HCEC 1CT (cell line): Measurements from ENCODE around the gene KLF16.
"Not testable (repeated sequence)": the region's sequence is repeated elsewhere in the genome, so short reads cannot be mapped to it uniquely, and the experiment has no call there.

ENCODE experiments used
- DNase-seq: peaks from one replicate; pipeline ENCODE4 v3.0.0-alpha.2; 2017

The KLF16 gene

DNA sequence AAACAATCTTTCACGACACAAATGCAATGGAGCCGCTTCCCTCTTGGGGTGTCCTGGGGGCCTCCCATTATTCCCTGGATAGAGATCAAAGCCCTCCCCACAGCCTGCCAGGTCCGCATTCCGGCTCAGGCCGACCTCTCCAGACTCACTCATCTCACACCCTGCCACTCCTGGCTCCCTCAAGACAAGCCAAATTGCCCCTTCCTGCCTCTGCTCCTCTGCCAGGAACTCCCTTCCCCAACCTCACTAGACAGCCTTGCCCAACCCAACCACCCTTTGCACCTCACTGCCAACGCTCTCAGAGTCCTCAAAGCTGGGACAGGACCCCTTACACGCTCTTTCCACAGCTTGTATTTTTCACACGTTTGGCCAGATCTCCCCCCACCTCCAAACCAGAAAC is 20.4 kb upstream of the KLF16 start:
- no peak for DNase-seq

DNA sequence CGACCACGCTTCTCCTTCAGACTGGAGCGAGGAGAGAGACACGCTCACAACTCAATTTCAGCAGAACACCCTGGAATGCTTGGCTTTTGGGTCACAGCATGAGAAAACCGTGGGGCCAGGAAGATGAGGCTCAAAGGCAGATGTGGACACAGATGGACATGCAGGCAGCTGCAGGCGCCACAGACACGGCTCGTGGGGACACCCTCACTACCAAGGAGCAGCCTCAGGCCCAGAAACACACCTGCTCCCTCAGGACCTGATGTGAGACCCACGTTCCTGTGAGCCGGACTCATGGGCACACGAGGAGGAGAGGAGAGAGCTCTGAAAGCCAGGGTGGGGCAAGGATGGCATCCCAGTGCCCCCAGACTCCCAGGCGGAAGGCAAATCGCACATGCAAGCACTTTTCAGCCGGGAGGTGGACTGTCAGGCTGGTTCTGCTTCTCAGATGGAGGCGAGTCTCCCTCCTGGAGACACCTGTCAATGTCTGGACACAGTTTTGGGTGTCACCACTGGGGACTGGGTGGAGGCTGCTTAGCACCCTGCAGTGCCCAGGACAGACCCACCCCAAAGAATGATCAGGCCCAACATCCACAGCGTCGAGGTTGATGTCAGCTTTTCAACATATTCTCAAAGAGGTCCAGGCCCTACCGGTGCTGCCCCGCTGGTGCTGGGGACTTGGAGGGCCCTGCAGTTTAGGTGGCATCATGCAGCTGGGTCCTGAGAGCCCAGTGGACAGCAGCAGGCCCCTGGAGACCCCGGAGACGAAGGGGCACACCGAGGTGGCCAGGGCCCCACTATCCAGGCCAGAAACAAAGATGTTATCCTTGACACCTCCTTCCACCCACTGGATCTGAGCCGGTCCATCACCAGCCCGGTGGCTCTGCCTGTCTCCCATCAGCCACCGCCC is 19.7 kb upstream of the KLF16 start:
- no peak for DNase-seq

DNA sequence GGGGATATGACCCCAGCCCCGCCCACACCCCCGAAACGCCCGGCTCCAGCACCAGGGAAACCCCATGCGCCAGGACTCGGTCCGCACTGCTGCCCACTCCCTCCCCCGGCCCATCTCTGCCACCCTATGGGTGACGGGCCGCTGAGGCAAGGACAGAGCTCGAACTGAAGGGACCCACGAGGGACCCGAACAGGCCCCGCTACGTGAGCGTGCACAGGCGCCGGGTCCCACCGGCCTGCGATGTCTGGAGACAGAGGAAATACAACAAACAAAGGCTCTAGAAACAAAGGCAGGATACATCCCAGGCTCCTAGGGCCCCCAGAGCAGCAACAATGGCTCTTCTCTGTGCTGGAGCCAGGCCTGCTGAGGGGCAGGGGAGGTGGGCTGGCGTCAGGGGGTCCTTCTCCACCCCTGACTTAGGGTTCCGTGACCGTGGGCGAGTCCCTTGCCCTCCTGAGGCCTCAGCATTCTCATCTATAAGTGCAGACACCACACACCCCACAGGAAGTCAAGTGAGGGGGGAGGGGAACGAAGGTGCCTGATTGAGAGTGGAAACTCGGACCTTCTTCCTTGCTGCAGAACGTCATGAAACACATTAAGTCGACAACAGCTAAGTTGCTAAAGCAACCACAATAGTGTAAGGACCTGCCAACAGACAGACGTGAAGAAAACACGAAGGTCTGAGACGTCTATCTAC is 18.9 kb upstream of the KLF16 start:
- DNase-seq: no peak

GRCh38 chr19:1881393-1882088 is 18.2 kb upstream of the KLF16 start:
- DNase-seq: not testable (repeated sequence)

GRCh38 chr19:1880611-1881392 is 17.4 kb upstream of the KLF16 start:
- no peak for DNase-seq

DNA sequence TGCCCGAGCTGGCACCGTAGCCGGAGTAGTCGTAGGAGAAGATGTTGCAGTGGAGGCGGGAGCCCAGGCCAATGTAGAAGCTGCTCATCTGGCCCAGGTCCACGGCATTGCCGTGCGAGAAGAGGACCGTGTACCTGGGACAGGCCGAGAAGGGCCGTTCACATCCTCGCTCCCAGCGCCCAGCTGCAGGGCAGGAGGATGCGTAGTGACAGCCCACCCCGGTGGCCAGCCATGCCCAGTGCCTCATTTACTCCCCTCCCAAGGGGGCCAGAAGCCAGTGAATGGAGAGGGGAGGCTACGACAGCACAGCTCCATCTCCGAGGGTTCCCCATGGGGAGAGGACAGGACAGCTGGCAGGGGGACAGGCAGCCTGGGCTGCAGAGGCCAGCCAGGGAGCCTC is 16.6 kb upstream of the KLF16 start:
- DNase-seq: not testable (repeated sequence)

DNA sequence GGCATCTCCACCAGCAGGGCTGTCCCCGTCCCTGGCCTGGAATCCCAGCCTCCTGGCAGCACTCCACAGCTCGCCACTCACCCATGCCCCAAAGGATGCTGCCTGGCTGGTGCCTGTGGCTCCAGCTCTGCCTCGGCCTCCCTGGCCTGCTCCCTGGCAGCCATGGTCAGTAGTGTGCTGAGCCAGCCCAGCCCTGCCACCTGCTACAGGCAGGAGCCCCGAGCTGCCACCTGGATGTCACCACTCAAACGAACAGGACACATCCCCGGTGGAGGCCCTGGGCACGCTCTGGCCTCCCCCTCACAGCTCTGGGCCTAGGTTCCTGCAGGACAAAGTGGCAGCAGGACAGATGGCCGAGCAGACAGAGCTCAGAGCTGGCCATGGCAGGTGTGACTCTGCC is 15.2 kb upstream of the KLF16 start:
- DNase-seq: not testable (repeated sequence)

DNA sequence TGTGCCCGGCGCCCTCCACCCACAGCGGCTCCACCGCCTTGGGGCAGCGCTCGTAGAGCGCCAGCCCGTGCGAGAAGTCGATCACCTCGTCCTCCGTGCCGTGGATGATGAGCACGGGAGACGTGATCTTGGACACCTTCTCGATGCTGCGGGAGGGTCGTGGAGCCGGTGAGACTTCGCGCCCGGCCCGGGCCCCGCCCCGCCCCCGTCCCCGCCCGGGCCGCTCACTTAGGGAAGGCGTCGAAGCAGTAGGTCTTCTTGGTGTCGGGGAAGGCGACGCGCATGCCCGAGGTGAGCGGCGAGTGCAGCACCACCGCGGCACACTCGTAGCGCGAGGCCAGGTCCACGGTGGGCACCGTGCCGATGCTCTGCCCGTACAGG is 13.9 kb upstream of the KLF16 start:
- not testable (repeated sequence) for DNase-seq

- DNase-seq: not testable (repeated sequence)
Measured at GRCh38 chr19:1876496-1877279, 13.3 kb upstream of the KLF16 start.

- DNase-seq: peak; percentile 90
Measured at GRCh38 chr19:1875646-1876495, 12.5 kb upstream of the KLF16 start.

GRCh38 chr19:1875265-1875645 is 11.9 kb upstream of the KLF16 start:
- DNase-seq: not testable (repeated sequence)

- DNase-seq: no peak
Measured at GRCh38 chr19:1874554-1875185, 11.3 kb upstream of the KLF16 start.

DNA sequence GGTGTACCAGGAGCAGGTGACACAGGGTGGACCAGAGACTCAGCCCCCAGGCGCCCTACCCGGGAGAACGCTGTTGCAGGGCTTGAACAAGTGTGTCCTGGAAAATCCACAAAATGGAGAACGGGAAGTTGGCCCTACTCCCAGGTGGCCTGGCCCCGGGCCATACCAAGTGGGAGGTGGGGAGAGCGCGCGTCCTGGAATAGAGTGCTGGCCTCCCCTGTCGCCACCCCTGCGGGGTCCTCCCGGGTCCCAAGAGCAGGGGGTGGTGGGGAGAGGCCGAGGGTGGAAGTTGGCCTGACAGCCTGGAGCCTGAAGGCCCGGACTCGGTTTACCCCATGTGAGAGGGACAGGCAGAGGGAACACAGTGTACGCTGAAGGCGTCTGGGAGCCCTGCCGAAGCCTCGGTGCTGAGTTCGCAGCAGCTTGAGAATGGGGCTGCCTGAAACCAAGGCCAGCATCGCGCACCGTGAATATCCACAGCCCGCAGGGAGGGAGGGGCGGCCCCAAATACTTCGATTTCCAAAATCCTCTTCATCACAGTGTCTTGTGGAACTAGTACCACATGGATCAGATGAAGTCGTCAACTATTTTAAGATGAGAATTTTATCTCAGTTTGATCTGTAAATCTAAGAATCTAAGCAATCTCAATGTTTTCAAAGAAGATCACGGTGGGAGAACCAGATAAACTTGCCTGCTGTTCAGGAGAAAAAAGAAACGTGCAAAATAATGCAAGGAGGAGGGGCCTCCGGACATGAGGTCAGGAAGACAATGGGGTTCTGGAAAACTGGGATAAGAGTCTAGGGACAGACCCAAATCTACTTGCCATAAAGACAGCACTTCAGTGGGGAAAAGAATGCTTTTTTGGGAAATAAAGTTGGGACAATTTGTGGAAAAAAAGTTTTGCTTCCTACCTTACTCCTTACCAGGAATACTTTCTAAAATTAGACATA is 10.4 kb upstream of the KLF16 start:
- no peak for DNase-seq

DNA sequence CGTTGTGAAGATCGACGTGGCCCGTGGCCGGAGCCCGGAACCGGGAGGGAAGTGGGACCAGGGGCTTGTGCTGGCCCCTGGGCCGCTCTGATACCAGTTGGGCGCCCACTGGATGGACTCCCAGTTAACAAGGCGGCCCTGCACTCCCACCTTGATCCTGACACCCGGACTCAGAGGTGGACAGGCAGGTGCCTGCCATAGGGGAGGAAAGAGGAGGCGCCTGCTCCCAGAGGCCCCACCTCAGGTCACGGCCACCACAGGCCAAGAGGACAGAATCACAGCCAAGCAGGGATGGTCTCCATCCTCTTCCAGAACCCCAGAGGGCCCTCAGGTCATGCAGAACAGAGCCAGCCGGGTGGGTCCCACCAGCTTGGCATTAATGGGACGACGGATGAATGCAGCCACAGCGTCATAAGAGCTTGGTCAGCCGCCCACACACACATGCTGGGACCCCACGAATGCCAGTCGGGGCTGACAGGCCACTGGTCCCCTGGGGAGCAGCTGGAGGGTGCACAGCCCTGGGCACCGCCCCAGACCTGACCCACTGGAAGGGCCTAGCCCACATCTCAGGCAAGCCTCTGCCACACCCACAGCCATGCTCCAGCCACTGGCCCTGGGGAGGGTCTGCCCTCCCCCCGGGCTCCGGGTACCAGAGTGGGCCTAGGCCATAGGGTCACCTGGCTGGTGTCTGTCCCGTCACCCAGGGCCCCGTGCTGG is 9.6 kb upstream of the KLF16 start:
- no peak for DNase-seq

DNA sequence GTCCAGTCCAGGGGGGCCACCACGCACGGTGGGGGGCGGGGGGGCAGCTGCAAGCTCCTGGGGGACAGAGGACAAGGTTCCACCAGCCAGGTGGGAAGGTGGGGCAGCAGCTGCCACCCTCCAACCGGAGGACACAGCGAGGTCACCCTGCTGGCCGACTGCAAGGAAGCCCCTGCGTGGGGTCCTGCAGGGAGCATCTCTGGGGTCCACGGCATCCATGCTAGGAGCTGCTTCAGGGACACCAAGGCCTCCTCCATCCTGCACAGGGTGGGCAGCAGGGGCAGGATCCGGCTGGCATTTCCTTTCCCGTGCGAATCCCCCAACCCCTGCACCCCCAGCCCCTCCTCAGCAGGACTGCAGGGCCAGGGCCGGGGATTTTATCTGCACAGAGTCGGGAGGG is 8.3 kb upstream of the KLF16 start:
- DNase-seq: no peak

DNA sequence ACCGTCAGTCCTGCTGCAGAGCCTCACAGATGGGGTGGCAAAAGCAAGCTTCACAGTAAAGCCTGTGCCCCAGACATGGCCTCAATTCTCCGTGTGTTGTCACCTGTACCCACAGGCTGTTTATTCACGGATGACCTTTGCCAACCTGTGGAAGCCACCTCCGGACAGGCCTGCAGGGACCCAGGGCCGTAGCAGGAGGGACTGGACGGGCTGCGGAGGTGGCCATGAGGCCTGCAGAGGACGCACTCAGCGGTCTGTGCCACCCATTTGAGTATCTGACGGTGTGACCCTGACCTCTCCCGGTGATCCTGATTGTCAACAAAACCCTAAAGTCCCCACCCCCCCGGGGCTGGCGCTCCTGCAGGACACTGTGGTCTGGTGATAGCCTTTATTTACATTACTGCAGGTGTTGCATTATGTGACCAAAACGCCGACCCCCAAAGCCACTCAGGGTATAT is 7.8 kb upstream of the KLF16 start:
- DNase-seq: no peak

DNA sequence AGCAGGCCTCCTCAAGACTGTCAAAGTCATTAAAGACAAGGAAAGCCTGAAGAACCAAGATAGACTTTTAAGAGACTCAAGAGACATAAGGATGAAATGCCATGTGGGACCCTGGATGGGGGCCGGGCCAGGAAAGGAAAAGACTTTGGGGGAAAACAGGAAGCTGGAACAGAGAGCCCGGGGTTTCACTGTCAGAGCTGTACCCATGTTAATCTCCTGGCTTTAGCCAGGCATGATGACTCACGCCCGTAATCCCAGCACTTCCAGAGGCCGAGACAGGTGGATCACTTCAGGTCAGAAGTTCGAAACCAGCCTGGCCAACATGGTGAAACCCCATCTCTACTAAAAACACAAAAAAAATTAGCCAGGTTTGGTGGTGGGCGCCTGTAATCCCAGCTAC is 5.6 kb upstream of the KLF16 start:
- DNase-seq: no peak

GRCh38 chr19:1867349-1867724 is 4.0 kb upstream of the KLF16 start:
- no peak for DNase-seq
